HG02981 (cell line): ENCODE measurements around the gene LOXL3.

Experiments used
- ATAC-seq: cut with Tn5 transposase; IDR thresholded peaks from one replicate; pipeline ENCODE4 v1.9.1; 2021; ENCODE audit warnings: mild to moderate bottlenecking, moderate library complexity; ENCODE audit not compliant: unreplicated experiment

The LOXL3 gene

GRCh38 chr2:74553892-74554819 is at the start of gene LOXL3, which contains the start of gene DOK1:
Gene LOXL3 (minus strand): TSS chr2:74553942. CDS start chr2:74552634, 1,308 bp downstream.
Gene DOK1 (plus strand): TSS chr2:74554720. CDS start chr2:74554755, 35 bp downstream.
- peak; percentile 40 for ATAC-seq

GRCh38 chr2:74602586-74603281 is 49.0 kb upstream of the LOXL3 start:
- no peak for ATAC-seq

GRCh38 chr2:74599676-74600075 is 45.9 kb upstream of the LOXL3 start:
- ATAC-seq = no peak

- no peak for ATAC-seq
These were observed 43.7 kb upstream of the LOXL3 start for GRCh38 chr2:74597410-74597809.

- ATAC-seq = no peak
These were observed 42.8 kb upstream of the LOXL3 start for GRCh38 chr2:74596584-74596983.

GRCh38 chr2:74593826-74594772 is 40.4 kb upstream of the LOXL3 start:
- no peak for ATAC-seq

GRCh38 chr2:74588664-74589063 is 34.9 kb upstream of the LOXL3 start:
- no peak for ATAC-seq

GRCh38 chr2:74587664-74588277 is 34.0 kb upstream of the LOXL3 start:
- peak; percentile 68 for ATAC-seq

- ATAC-seq = no peak
These were observed 31.9 kb upstream of the LOXL3 start for GRCh38 chr2:74585406-74586185.

GRCh38 chr2:74584088-74584645 is 30.4 kb upstream of the LOXL3 start:
- no peak for ATAC-seq

- ATAC-seq = no peak
These were observed 29.8 kb upstream of the LOXL3 start for GRCh38 chr2:74583504-74583903.

- ATAC-seq = no peak
These were observed 28.4 kb upstream of the LOXL3 start for GRCh38 chr2:74582184-74582583.

- no peak for ATAC-seq
These were observed 27.7 kb upstream of the LOXL3 start for GRCh38 chr2:74581463-74581862.

- ATAC-seq = no peak
These were observed 24.7 kb upstream of the LOXL3 start for GRCh38 chr2:74578408-74578807.

GRCh38 chr2:74577448-74577847 is 23.7 kb upstream of the LOXL3 start:
- no peak for ATAC-seq

GRCh38 chr2:74576863-74577229 is 23.1 kb upstream of the LOXL3 start:
- ATAC-seq = no peak

GRCh38 chr2:74576211-74576862 is 22.6 kb upstream of the LOXL3 start:
- no peak for ATAC-seq

GRCh38 chr2:74575320-74575719 is 21.6 kb upstream of the LOXL3 start:
- ATAC-seq = no peak
